NCI-H2227 (cell line): Measurements from ENCODE around the gene CACNA1F.

ENCODE experiments used
- DNase-seq: peaks from one replicate; lab custom pipeline; 2025; ENCODE audit not compliant: unreplicated experiment; lab: John Stamatoyannopoulos, UW

The CACNA1F gene

DNA sequence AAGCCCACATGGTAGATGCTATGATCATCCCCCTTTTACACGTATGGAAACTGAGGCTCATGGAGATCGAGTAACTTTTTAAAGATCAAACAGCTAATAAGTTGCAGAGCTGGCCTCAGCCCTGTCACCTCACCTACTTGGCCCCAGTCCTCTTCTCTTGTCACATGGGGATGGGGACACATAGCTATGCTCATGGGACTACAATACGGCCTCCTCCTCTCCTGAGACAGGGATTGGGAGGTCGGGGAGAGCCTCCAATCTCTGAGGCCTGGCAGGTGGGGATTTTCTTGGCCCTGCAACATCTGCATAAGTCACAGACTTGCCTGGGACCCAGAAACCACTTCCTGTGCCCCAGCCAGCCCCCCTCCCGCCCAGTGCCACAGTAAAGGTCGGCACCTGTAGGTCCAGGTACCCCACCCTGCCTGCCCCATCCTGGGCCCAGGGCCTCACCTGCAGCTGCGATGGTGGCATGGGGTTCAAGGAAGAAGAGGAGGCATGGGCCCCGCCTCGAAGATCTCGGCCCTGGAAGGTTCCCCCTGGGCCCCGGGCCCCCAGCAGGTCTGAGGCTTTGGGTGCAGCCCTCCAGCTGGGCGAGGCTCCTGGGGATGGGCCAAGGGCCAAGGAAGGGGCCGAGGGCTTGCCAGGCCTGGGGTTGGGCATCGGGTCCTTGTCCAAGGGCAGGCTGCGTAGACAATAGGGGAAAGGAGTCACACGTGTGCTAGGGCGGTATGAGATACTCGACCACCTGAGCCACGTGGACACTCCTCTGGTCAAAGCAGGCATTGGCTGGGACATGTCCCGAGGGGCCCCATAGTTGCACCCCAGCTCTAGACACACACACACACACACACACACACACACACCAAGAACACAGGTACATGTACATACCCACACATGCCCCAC is 25.0 kb upstream of the CACNA1F start:
- no peak for DNase-seq

DNA sequence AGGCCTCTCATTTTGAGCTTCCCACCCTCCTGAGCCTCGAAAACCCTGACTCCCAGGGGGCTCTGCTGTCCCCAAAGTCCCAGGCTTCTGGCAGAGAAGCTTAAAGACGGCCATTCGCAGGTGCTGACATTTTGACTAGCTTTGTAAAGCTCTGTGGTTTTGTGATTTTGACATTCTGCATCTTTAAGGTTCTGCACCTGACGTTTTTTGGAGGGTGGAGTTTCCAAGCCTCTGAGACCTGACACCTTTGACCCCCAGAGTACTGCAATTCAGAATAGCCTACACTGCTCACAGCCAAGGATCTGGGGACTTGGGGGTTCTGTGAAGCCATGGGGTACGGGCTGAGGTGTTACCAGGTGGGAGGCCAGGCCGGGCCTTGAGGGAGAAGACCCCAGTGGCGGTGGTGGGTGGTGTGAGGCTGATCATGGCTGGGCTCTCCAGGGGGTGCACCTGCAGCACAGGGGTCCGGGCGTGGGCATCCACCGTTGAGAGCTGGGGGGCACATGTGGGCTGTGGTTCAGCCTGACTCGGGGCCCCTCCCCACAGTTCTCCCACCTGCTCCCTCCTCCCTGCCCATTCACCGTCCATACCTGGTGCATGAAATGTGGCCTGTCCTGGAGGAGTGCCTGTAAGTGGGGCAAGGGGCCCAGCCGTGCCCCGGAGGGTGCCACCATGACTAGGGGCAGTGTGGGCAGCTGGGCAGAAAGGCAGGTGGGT is 24.1 kb upstream of the CACNA1F start:
- no peak for DNase-seq

GRCh38 chrX:49256268-49256995 is 23.3 kb upstream of the CACNA1F start:
- DNase-seq, result no peak

- DNase-seq, result no peak
These were observed 21.5 kb upstream of the CACNA1F start for GRCh38 chrX:49254639-49255038.

DNA sequence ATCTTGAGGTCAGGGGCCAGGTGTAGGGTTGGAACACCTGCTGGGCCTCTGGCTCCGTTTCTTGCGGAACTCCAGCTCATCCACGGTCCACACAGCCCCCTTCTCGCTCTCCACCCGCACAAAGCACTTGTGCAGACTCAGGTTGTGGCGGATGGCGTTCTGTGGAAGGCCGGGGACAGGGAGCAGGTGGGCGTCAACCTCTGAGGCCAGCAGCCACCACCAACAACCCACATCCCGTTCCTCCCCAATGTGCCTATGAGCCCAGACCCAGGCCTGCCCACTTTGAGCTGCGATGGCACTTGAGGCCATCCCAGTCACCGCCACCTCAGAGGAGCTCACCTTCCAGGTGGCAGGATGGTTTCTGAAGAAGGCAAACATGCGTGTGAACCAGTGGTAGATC is 18.2 kb upstream of the CACNA1F start:
- DNase-seq, result no peak

DNA sequence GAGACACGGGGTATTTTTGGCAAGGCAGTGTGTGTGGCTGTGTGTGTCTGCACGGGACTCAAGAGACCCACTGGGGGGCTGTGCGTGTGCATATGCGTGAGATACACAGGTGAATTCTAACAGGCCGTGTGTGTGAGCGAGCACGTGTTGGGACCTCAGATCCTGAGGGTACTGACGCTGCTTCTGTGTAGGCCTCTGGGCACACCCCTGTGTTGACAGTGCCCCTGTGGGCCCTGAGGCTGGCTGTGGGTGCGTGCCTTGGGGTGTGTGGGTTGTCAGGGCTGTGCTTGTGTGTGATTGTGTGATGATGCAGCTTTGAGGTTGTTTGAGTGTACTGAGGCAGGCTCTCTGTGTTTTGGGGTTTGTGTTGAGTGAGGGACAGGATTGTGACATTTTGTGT is 17.4 kb upstream of the CACNA1F start:
- DNase-seq, result no peak

DNA sequence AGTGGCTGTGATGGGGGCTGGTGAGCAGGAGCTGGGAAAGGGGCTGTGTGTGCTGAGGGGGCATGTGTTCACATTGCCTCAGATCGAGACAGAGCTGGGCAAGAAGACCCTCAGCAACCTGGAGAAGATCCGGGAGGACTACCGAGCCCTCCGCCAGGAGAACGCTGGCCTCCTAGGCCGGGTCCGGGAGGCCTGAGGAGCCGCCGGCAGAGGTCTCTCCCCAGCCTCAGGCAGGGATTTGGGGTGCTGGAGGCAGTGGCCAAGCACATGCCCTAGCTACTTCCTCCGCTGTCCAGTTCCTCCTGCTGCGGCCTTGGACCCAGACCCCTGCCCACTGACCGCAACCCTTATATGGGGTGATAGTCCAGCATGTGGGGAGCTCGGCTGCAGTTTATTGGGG is 16.9 kb upstream of the CACNA1F start:
- DNase-seq, result no peak

DNA sequence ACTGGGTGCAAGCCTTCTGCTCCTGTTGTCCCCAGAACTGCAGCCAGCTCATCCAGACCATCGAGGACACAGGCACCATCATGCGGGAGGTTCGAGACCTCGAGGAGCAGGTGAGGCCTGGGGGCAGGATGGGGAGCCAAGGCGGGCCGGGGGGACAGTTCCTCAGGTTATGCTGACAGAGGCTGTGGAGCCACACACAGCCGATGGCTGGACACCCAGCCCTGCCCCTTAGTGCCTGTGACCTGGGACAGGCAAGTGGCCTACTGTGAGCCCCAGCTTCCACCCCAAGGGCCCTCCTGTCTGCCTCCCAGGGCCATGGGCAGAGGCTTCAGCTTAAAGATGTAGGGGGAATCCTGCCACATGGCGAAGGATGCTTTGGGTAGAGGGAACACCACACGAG is 16.5 kb upstream of the CACNA1F start:
- no peak for DNase-seq

- no peak for DNase-seq
These were observed 15.9 kb upstream of the CACNA1F start for GRCh38 chrX:49249071-49249470.

DNA sequence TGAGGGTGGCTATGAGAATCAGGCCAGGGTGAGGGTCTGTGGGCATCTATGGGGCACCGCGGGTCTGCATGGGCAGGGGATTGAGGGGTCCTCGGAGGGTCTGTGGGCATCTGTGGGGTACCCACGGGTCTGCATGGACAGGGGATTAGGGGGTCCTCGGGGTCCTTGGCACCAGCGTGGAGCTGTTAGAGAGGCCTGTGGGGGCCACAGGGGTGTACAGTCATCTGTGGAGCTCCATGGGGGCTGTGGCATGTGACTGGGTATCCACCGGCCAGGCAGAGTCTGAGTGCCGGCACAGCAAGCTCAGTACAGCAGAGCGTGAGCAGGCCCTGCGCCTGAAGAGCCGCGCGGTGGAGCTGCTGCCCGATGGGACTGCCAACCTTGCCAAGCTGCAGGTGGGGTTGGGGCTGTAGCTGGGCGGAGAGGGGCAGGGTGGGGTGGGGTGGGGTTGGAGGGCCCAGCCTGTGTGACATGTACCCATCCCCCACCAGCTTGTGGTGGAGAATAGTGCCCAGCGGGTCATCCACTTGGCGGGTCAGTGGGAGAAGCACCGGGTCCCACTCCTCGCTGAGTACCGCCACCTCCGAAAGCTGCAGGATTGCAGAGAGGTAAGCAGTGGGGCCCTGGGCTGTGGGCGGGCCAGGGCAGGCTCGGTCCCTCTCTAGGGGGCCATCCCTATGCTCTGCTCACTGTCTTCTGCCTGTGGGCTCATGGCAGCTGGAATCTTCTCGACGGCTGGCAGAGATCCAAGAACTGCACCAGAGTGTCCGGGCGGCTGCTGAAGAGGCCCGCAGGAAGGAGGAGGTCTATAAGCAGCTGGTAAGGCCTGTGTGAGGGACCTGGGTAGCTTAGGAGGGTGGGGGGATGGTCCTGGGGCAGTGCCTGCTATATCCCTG is 15.0 kb upstream of the CACNA1F start:
- DNase-seq, result peak; percentile 55

DNA sequence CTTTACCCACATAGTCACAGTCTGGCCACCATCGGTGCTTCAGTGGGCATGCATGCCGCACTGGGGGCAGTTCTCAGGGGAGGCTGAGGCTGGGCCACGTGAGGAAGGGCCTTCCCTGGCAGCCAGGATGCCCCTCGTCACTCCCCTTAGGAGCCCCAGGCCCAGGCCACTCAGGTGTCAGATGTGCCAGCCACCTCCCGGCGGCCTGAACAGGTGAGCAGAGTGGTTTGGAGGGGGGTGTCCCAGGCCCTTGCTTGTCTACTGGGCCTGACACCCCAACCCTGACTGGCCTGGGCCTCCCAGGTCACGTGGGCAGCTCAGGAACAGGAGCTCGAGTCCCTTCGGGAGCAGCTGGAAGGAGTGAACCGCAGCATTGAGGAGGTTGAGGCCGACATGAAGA is 14.2 kb upstream of the CACNA1F start:
- DNase-seq, result no peak

GRCh38 chrX:49246541-49246940 is 13.4 kb upstream of the CACNA1F start:
- no peak for DNase-seq

- DNase-seq, result no peak
These were observed 11.1 kb upstream of the CACNA1F start for GRCh38 chrX:49244207-49244606.

DNA sequence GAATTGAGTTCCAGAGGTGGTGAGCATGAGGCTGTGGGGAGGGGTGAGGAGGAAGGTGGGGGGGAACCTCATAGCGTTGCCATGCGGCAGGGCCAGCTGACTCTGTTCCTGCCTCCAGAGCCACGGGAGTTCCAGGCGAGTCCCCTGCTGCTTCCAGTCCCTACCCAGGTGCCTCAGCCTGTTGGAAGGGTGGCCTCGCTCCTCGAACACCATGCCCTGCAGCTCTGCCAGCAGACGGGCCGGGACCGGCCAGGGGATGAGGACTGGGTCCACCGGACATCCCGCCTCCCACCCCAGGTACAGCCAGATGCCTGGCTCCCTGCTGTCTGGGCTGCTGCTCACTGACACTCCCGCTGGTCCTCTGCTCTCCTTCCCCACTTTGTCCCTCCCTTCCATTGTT is 10.0 kb upstream of the CACNA1F start:
- DNase-seq, result no peak

DNA sequence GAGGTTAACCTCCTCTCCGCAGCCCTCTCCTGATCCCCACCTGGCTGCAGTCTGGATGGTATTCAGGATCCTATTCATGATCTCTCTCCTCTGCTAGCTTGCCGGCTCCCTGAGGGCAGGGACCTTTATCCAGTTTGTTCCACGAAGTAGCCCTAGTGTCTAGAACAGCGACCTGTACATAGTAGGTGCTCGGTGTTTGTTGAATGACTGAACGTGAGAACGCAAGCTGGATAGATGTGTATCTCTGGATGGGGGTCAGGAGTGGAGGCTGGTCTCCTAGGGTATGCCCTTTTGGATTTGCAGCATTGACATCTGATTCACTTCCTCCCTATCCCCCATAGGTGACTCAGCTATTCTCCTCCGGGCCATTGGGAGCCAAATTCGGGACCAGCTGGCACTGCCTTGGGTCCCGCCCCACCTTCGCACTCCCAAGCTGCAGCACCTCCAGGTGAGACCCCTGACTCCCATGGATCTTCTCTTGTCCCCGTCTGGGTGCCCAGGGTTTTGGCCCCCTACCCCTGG is 9.5 kb upstream of the CACNA1F start:
- no peak for DNase-seq

- no peak for DNase-seq
These were observed 5.6 kb upstream of the CACNA1F start for GRCh38 chrX:49238735-49239134.

- no peak for DNase-seq
These were observed 3.9 kb upstream of the CACNA1F start for GRCh38 chrX:49237060-49237459.

- DNase-seq, result no peak
These were observed 881 bp upstream of the CACNA1F start for GRCh38 chrX:49233887-49234555.

DNA sequence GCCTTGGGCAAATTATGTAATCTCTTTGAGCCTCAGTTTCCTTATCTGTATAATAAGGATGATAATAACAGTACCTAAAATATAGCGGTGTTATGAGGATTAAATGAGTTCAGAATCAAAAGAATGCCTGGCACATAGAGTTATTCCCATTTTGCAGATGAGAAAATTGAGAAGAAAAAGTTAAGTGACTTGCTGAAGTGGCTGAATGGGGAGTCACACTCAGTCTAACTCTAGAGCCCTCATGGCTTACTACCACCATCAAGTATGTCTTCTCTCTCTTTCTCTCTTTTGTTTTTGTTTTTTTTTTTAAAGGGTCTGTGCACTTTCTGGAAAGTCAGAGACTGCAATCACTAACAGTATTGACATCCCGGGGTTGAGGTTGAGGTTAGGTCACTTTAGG is 615 bp downstream of the CACNA1F start:
- no peak for DNase-seq
